Measurements from ENCODE around the gene DCUN1D1. TPM values are rescaled to one million over a fixed set of nuclear protein-coding genes. Genes with fewer than 3 reads are reported as not detected.
"Not testable (repeated sequence)": the region's sequence is repeated elsewhere in the genome, so short reads cannot be mapped to it uniquely, and the experiment has no call there.

DCUN1D1 gene
- total RNA-seq = 12.7 and 15.9 TPM in 2 replicates

GRCh38 chr3:182980204-182981037, at the start of gene DCUN1D1:
TSS of gene DCUN1D1 (minus strand) at chr3:182980538. CDS start at chr3:182980489, 49 bp downstream.
- DNase-seq (ENCODE audit: extremely low read depth, low read depth, low spot score) = no peak

- DNase-seq (ENCODE audit: extremely low read depth, low read depth, low spot score) = no peak
Observed at GRCh38 chr3:183028416-183028815, 48.1 kb upstream of the DCUN1D1 start.

GRCh38 chr3:183027276-183027675, 46.9 kb upstream of the DCUN1D1 start:
- DNase-seq (ENCODE audit: extremely low read depth, low read depth, low spot score) = no peak

GRCh38 chr3:183022936-183023516, 42.7 kb upstream of the DCUN1D1 start:
- DNase-seq (ENCODE audit: extremely low read depth, low read depth, low spot score) = no peak

- no peak for DNase-seq (ENCODE audit: extremely low read depth, low read depth, low spot score)
Observed at GRCh38 chr3:183018421-183019192, 38.3 kb upstream of the DCUN1D1 start.

- DNase-seq (ENCODE audit: extremely low read depth, low read depth, low spot score) = no peak
Observed at GRCh38 chr3:183015185-183015584, 34.8 kb upstream of the DCUN1D1 start.

GRCh38 chr3:183013856-183014255, 33.5 kb upstream of the DCUN1D1 start:
- DNase-seq (ENCODE audit: extremely low read depth, low read depth, low spot score) = no peak

- no peak for DNase-seq (ENCODE audit: extremely low read depth, low read depth, low spot score)
Observed at GRCh38 chr3:183013074-183013473, 32.7 kb upstream of the DCUN1D1 start.

GRCh38 chr3:183008800-183009199, 28.5 kb upstream of the DCUN1D1 start:
- DNase-seq (ENCODE audit: extremely low read depth, low read depth, low spot score) = no peak

GRCh38 chr3:183008303-183008702, 28.0 kb upstream of the DCUN1D1 start:
- no peak for DNase-seq (ENCODE audit: extremely low read depth, low read depth, low spot score)

- no peak for DNase-seq (ENCODE audit: extremely low read depth, low read depth, low spot score)
Observed at GRCh38 chr3:183006396-183007002, 26.2 kb upstream of the DCUN1D1 start.

GRCh38 chr3:182999767-183000166, 19.4 kb upstream of the DCUN1D1 start:
- DNase-seq (ENCODE audit: extremely low read depth, low read depth, low spot score) = no peak

- not testable (repeated sequence) for DNase-seq (ENCODE audit: extremely low read depth, low read depth, low spot score)
Observed at GRCh38 chr3:182993486-182994201, 13.3 kb upstream of the DCUN1D1 start.

- DNase-seq (ENCODE audit: extremely low read depth, low read depth, low spot score) = no peak
Observed at GRCh38 chr3:182989566-182989965, 9.2 kb upstream of the DCUN1D1 start.

GRCh38 chr3:182986021-182986420, 5.7 kb upstream of the DCUN1D1 start:
- DNase-seq (ENCODE audit: extremely low read depth, low read depth, low spot score) = no peak

GRCh38 chr3:182983876-182984275, 3.5 kb upstream of the DCUN1D1 start:
- no peak for DNase-seq (ENCODE audit: extremely low read depth, low read depth, low spot score)

- DNase-seq (ENCODE audit: extremely low read depth, low read depth, low spot score) = no peak
Observed at GRCh38 chr3:182981038-182981380, 671 bp upstream of the DCUN1D1 start.

GRCh38 chr3:182979674-182980191, 605 bp downstream of the DCUN1D1 start:
- no peak for DNase-seq (ENCODE audit: extremely low read depth, low read depth, low spot score)

GRCh38 chr3:182979103-182979673, 1.1 kb downstream of the DCUN1D1 start:
- no peak for DNase-seq (ENCODE audit: extremely low read depth, low read depth, low spot score)

GRCh38 chr3:182978387-182978786, 2.0 kb downstream of the DCUN1D1 start:
- DNase-seq (ENCODE audit: extremely low read depth, low read depth, low spot score) = no peak

Data from glomerular endothelial cell (primary cell).